ENCODE results near the gene PARS2. TPM values are rescaled to one million over a fixed set of nuclear protein-coding genes. Genes with fewer than 3 reads are reported as not detected.
A peak's percentile ranks its signal among the peaks of the same experiment; 100 is the strongest.

PARS2 gene
- 1 to 10 TPM; 3.9 to 4.3 TPM for total RNA-seq

GRCh38 chr1:54764133-54764921, at the start of gene PARS2:
Gene PARS2 (minus strand): TSS chr1:54764523. CDS start chr1:54759161, 5,362 bp downstream.
- Mint-ChIP-seq H3K4me1 (peaks cover 12% of the 10 kb centered on the region), H3K27ac (peak within 1 kb of the TSS; percentile 87), H3K4me3 (peak within 1 kb of the TSS; percentile 96), H3K36me3 (no peaks in the 10 kb centered on the region), H3K27me3 (peaks cover 2% of the 10 kb centered on the region), H3K9me3 (no peaks in the 10 kb centered on the region)
- DNase-seq, result peak; percentile 96
- POLR2A ChIA-PET, result interaction anchor here (1.4 kb wide), 1 partner anchor 37 kb away, joined by 4 read pairs; the partner anchor contains the start of gene TTC22
- peak; percentile 95 for ATAC-seq (ENCODE audit: low read depth)

- ATAC-seq (ENCODE audit: low read depth) (no peak), DNase-seq (no peak)
- H3K9me3 Mint-ChIP-seq, result no peaks in the 10 kb centered on the region
- H3K27me3 Mint-ChIP-seq, result no peaks in the 10 kb centered on the region
- no peaks in the 10 kb centered on the region for H3K36me3 Mint-ChIP-seq
- H3K4me3 Mint-ChIP-seq, result no peak overlapping the region
- no peak overlapping the region for H3K27ac Mint-ChIP-seq
- peaks cover 21% of the 10 kb centered on the region for H3K4me1 Mint-ChIP-seq
- POLR2A ChIA-PET, result interaction anchor here (1.6 kb wide), 1 partner anchor 13 kb away, joined by 7 read pairs; the partner anchor contains the start of gene TTC22
Observed at GRCh38 chr1:54814126-54814498, 49.8 kb upstream of the PARS2 start.

GRCh38 chr1:54813485-54814125, 49.3 kb upstream of the PARS2 start:
- H3K36me3 Mint-ChIP-seq, result no peaks in the 10 kb centered on the region
- H3K9me3 Mint-ChIP-seq, result no peaks in the 10 kb centered on the region
- H3K27me3 Mint-ChIP-seq, result no peaks in the 10 kb centered on the region
- POLR2A ChIA-PET, result interaction anchor here (1.6 kb wide), 1 partner anchor 13 kb away, joined by 7 read pairs; the partner anchor contains the start of gene TTC22
- peaks cover 19% of the 10 kb centered on the region for H3K4me1 Mint-ChIP-seq
- peak overlapping the region; percentile 62 for H3K27ac Mint-ChIP-seq
- H3K4me3 Mint-ChIP-seq, result peak overlapping the region; percentile 17
- DNase-seq (no peak), ATAC-seq (ENCODE audit: low read depth) (peak; percentile 9)

GRCh38 chr1:54812801-54813484, 48.6 kb upstream of the PARS2 start:
- Mint-ChIP-seq H3K27me3 (no peaks in the 10 kb centered on the region), H3K4me1 (peaks cover 19% of the 10 kb centered on the region), H3K27ac (peak overlapping the region; percentile 62), H3K9me3 (no peaks in the 10 kb centered on the region), H3K36me3 (no peaks in the 10 kb centered on the region), H3K4me3 (peak overlapping the region; percentile 17)
- POLR2A ChIA-PET, result interaction anchor here (1.6 kb wide), 1 partner anchor 12 kb away, joined by 7 read pairs; the partner anchor contains the start of gene TTC22
- peak; percentile 75 for ATAC-seq (ENCODE audit: low read depth)
- DNase-seq, result peak; percentile 59

- ATAC-seq (ENCODE audit: low read depth), result no peak
- Mint-ChIP-seq H3K36me3 (no peaks in the 10 kb centered on the region), H3K4me3 (no peak overlapping the region), H3K27ac (no peak overlapping the region), H3K4me1 (peaks cover 26% of the 10 kb centered on the region), H3K27me3 (no peaks in the 10 kb centered on the region), H3K9me3 (no peaks in the 10 kb centered on the region)
- POLR2A ChIA-PET, result interaction anchor here (0.6 to 1.6 kb wide), 2 partner anchors 11 to 74 kb away, joined by 6 to 7 read pairs; partner anchors contain the start of gene TTC22
- no peak for DNase-seq
Observed at GRCh38 chr1:54811739-54812655, 47.7 kb upstream of the PARS2 start.

GRCh38 chr1:54811066-54811465, 46.7 kb upstream of the PARS2 start:
- Mint-ChIP-seq H3K27ac (no peak overlapping the region), H3K4me1 (peaks cover 31% of the 10 kb centered on the region), H3K4me3 (no peak overlapping the region), H3K9me3 (no peaks in the 10 kb centered on the region), H3K36me3 (no peaks in the 10 kb centered on the region), H3K27me3 (no peaks in the 10 kb centered on the region)
- ATAC-seq (ENCODE audit: low read depth) (no peak), DNase-seq (no peak)
- POLR2A ChIA-PET, result no interaction called here

GRCh38 chr1:54810153-54810942, 46.0 kb upstream of the PARS2 start:
- Mint-ChIP-seq H3K36me3 (no peaks in the 10 kb centered on the region), H3K27ac (no peak overlapping the region), H3K9me3 (no peaks in the 10 kb centered on the region), H3K4me3 (no peak overlapping the region), H3K4me1 (peaks cover 31% of the 10 kb centered on the region), H3K27me3 (no peaks in the 10 kb centered on the region)
- POLR2A ChIA-PET, result interaction anchor here (0.5 kb wide), 1 partner anchor 126 kb away, joined by 3 read pairs; no protein-coding TSS in a partner anchor
- peak; percentile 79 for DNase-seq
- peak; percentile 73 for ATAC-seq (ENCODE audit: low read depth)

- DNase-seq, result no peak
- Mint-ChIP-seq H3K27ac (no peak overlapping the region), H3K4me3 (no peak overlapping the region), H3K4me1 (peaks cover 37% of the 10 kb centered on the region), H3K36me3 (no peaks in the 10 kb centered on the region), H3K9me3 (no peaks in the 10 kb centered on the region), H3K27me3 (no peaks in the 10 kb centered on the region)
- POLR2A ChIA-PET, result no interaction called here
- ATAC-seq (ENCODE audit: low read depth), result no peak
Observed at GRCh38 chr1:54809496-54810074, 45.3 kb upstream of the PARS2 start.

- DNase-seq, result no peak
- ATAC-seq (ENCODE audit: low read depth), result no peak
- POLR2A ChIA-PET, result no interaction called here
- Mint-ChIP-seq H3K36me3 (no peaks in the 10 kb centered on the region), H3K4me3 (no peak overlapping the region), H3K27me3 (no peaks in the 10 kb centered on the region), H3K27ac (peak overlapping the region; percentile 44), H3K4me1 (peaks cover 42% of the 10 kb centered on the region), H3K9me3 (no peaks in the 10 kb centered on the region)
Observed at GRCh38 chr1:54808443-54809207, 44.3 kb upstream of the PARS2 start.

- POLR2A ChIA-PET, result interaction anchor here (0.6 kb wide), 1 partner anchor 425 kb away, joined by 4 read pairs; no protein-coding TSS in a partner anchor
- no peak for ATAC-seq (ENCODE audit: low read depth)
- Mint-ChIP-seq H3K36me3 (no peaks in the 10 kb centered on the region), H3K9me3 (no peaks in the 10 kb centered on the region), H3K4me1 (peaks cover 37% of the 10 kb centered on the region), H3K27ac (no peak overlapping the region), H3K4me3 (no peak overlapping the region), H3K27me3 (no peaks in the 10 kb centered on the region)
- DNase-seq, result no peak
Observed at GRCh38 chr1:54807756-54808155, 43.4 kb upstream of the PARS2 start.

GRCh38 chr1:54806931-54807611, 42.7 kb upstream of the PARS2 start:
- no peak overlapping the region for H3K27ac Mint-ChIP-seq
- peak; percentile 47 for ATAC-seq (ENCODE audit: low read depth)
- peaks cover 32% of the 10 kb centered on the region for H3K4me1 Mint-ChIP-seq

More at GRCh38 chr1:54806931-54807611, 42.7 kb upstream of the PARS2 start:
- no peak for DNase-seq
- Mint-ChIP-seq H3K4me3 (no peak overlapping the region), H3K9me3 (no peaks in the 10 kb centered on the region), H3K36me3 (no peaks in the 10 kb centered on the region), H3K27me3 (no peaks in the 10 kb centered on the region)
- POLR2A ChIA-PET, result interaction anchor here (0.6 kb wide), 1 partner anchor 424 kb away, joined by 4 read pairs; no protein-coding TSS in a partner anchor

Data from activated naive CD8-positive, alpha-beta T cell treated with anti-CD3 and anti-CD28 coated beads, Interleukin-2, amount 10 ng/mL, durations not matched to agents 7 days and 5 days (primary cell).